ENCODE results near the gene NXNL1. TPM values are rescaled to one million over a fixed set of nuclear protein-coding genes. Genes with fewer than 3 reads are reported as not detected.
A peak's percentile ranks its signal among the peaks of the same experiment; 100 is the strongest.

NXNL1 gene
- total and polyA plus RNA-seq, 2 of the 13 experiments (the other 11 are each of a cell fraction or from before 2014, with no cell fraction given) = not detected

GRCh38 chr19:17475541-17476115, 14.9 kb upstream of the NXNL1 start (continued):
- TF ChIP-seq ZNF30 (CRISPR knock-in tag; IDR thresholded peaks at IDR 0.05) (no peak), ZNF678 (CRISPR knock-in tag; IDR thresholded peaks at IDR 0.05) (no peak), SCMH1 (CRISPR knock-in tag; IDR thresholded peaks at IDR 0.05; ENCODE audit: borderline replicate concordance) (no peak), GFI1 (CRISPR knock-in tag; IDR thresholded peaks at IDR 0.05; ENCODE audit: borderline replicate concordance) (peak; percentile 40; the same call in 1 of the 2 replicates), NR2F2 (IDR thresholded peaks at IDR 0.05; ENCODE audit: borderline replicate concordance, low read depth) (no peak), ZNF605 (CRISPR knock-in tag; IDR thresholded peaks at IDR 0.05) (no peak), NR2F1 (CRISPR knock-in tag; IDR thresholded peaks at IDR 0.05) (no peak), BATF2 (CRISPR knock-in tag; IDR thresholded peaks at IDR 0.05) (no peak), ZNF292 (CRISPR knock-in tag; IDR thresholded peaks at IDR 0.05; ENCODE audit: borderline replicate concordance, low read depth) (0 out of 2 replicates have a peak, but pooled peaks have one; percentile 29), ZC3H4 (CRISPR knock-in tag; IDR thresholded peaks at IDR 0.05; ENCODE audit: borderline replicate concordance) (no peak), ZNF816 (CRISPR knock-in tag; IDR thresholded peaks at IDR 0.05; ENCODE audit: borderline replicate concordance) (no peak), ZNF710 (CRISPR knock-in tag; IDR thresholded peaks at IDR 0.05; ENCODE audit: borderline replicate concordance) (0 out of 2 replicates have a peak, but pooled peaks have one; percentile 19), ZBTB26 (CRISPR knock-in tag; IDR thresholded peaks at IDR 0.05; ENCODE audit: borderline replicate concordance) (no peak), RAD21 (CRISPR knock-in tag; IDR thresholded peaks at IDR 0.05) (no peak), UBTF (CRISPR knock-in tag; IDR thresholded peaks at IDR 0.05) (peak; percentile 57; the same call in 1 of the 2 replicates), ZNF350 (CRISPR knock-in tag; IDR thresholded peaks at IDR 0.05; ENCODE audit: borderline replicate concordance, low read depth) (peak; percentile 45; the same call in 1 of the 2 replicates), ETV6 (CRISPR knock-in tag; conservative IDR thresholded peaks at IDR 0.05) (no peak), MYNN (CRISPR knock-in tag; IDR thresholded peaks at IDR 0.05; ENCODE audit: low read depth) (no peak; the same call in 1 of the 2 replicates), ETS1 (CRISPR knock-in tag; IDR thresholded peaks at IDR 0.05) (no peak)

Measured in HepG2 (cell line).